Amniotic epithelial cell (primary cell): ENCODE results near the gene ANAPC1.
"Not testable (repeated sequence)": the region's sequence is repeated elsewhere in the genome, so short reads cannot be mapped to it uniquely, and the experiment has no call there.

Experiments used
- DNase-seq: peaks from one replicate; pipeline ENCODE4 v3.0.0-alpha.2; 2010; ENCODE audit warnings: low read depth

The ANAPC1 gene

DNA sequence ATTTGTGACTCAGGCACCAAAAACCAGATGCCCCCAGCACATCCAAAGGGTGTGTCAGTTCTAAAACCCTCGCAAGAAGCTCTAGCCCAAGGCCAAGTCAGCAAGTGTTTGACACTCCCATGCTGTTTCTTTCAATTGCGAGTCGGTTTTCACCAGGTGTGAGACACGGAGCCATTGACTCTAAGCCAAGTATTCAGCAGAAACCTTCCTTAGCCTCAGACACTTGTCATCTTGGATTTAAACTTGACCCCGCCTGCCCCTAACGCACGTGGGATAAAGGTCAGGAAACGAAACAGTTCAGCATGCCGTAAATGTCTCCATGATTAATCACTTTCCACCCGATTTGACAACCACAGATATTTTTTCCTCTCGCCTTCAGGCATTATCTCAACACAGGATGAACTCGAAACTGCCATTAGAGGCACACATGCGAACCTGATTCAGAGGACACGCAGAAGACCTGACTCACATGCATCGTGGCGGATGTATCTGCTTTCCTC lies 156.3 kb downstream of the ANAPC1 start:
- not testable (repeated sequence) for DNase-seq

DNA sequence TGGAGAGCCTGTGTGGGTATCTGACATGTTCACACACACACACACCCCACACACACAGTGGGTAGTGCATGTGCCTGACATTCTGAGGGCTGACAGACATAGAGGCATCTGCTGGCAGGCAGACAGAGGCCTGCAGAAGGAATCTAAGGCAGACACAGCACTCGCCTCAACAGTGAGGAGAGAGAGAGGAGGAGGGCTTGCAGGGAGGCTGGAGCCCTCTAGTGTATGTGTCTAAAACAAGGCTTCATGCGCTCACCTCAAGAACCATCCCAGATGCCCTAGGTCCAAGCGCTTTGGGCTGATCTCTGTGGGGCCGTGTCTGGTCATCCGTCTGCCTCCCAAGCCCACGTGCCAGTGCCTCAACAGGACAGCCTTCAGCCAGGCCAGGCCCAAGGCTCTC lies 158.3 kb downstream of the ANAPC1 start:
- DNase-seq: peak; percentile 31

DNA sequence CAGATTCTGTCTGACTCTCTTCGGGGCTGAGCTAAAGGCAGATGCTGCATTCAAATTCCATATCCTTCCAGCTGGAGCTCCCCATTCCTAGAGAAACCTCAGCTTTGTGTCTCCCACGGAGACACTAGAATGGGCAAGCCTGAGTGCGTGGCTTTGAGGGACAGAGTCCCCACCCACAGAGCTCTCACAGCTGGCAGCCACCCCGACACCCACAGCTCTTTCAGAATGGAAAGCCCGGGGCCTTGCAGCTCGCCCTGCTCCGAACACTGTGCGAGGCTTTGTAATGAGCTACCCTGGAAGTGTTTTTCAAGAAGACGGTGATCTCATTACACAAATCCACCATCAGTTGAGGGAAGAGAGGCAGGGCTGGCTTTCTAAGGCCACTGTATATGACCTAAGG lies 164.4 kb downstream of the ANAPC1 start:
- not testable (repeated sequence) for DNase-seq
